OCI-LY7 (cell line): Measurements from ENCODE around the gene CNTNAP5. TPM values are rescaled to one million over a fixed set of nuclear protein-coding genes. Genes with fewer than 3 reads are reported as not detected.

ENCODE experiments used
- BruUV-seq: library from RNA; stranded (reverse); fragments of 400-500 nt; replicated peaks from 2 replicates; lab custom pipeline; 2021; lab: Mats Ljungman, UMichigan
- CTCF ChIA-PET: fragments of 300-600 bp; sonication (Branson Sonifier 250); formaldehyde crosslinking; loops from one replicate; lab custom pipeline; 2022; ENCODE audit warnings: antibody characterized with exemption; ENCODE audit not compliant: unreplicated experiment; lab: Charles Lee
- POLR2A ChIA-PET: fragments of 300-600 bp; sonication (Branson Sonifier 250); formaldehyde crosslinking; loops from one replicate; lab custom pipeline; 2022; ENCODE audit warnings: antibody characterized with exemption; lab: Charles Lee
- DNase-seq: peaks from one replicate; pipeline ENCODE4 v3.0.0-alpha.2; 2015; ENCODE audit warnings: low spot score
- H2AFZ ChIP-seq: fragments of 200-600 bp; sonication (generic), shearing (Covaris generic); 2 replicates; pipeline ENCODE4 v1.6.1; 2014; ENCODE audit warnings: mild to moderate bottlenecking, antibody characterized with exemption, low read length, moderate library complexity
- H3K27ac ChIP-seq: fragments of 200-600 bp; sonication (generic); 2 replicates; pipeline ENCODE4 v1.5.1; 2014; ENCODE audit warnings: mixed run types, low read depth, mild to moderate bottlenecking, moderate library complexity, low read length, inconsistent platforms; ENCODE audit not compliant: poor library complexity, severe bottlenecking
- H3K36me3 ChIP-seq: fragments of 200-600 bp; sonication (generic); 2 replicates; pipeline ENCODE4 v1.6.1; 2014; ENCODE audit warnings: mild to moderate bottlenecking, antibody characterized with exemption, low read length, moderate library complexity, mixed read lengths; ENCODE audit not compliant: insufficient read depth
- H3K4me1 ChIP-seq: fragments of 200-600 bp; sonication (generic); 2 replicates; pipeline ENCODE4 v1.5.1; 2014; ENCODE audit warnings: mild to moderate bottlenecking, low read length; ENCODE audit not compliant: insufficient read depth, poor library complexity, severe bottlenecking
- H3K4me2 ChIP-seq: fragments of 200-600 bp; sonication (generic); 2 replicates; pipeline ENCODE4 v1.6.1; 2014; ENCODE audit warnings: mild to moderate bottlenecking, low read length
- H3K4me3 ChIP-seq: fragments of 200-600 bp; sonication (generic); 2 replicates; pipeline ENCODE4 v1.5.1; 2014; ENCODE audit warnings: mild to moderate bottlenecking, low read depth, low read length; ENCODE audit not compliant: poor library complexity, severe bottlenecking
- H3K79me2 ChIP-seq: fragments of 200-600 bp; sonication (generic); 2 replicates; pipeline ENCODE4 v1.6.1; 2016; ENCODE audit warnings: low read depth, mild to moderate bottlenecking, low read length, moderate library complexity, mixed read lengths; ENCODE audit not compliant: insufficient read depth
- H3K9me2 ChIP-seq: fragments of 200-600 bp; sonication (generic); 2 replicates; pipeline ENCODE4 v1.6.1; 2016; ENCODE audit warnings: mild to moderate bottlenecking, low read length, mixed read lengths; ENCODE audit not compliant: insufficient read depth
- H3K9me3 ChIP-seq: fragments of 200-600 bp; sonication (generic); 2 replicates; pipeline ENCODE4 v1.6.1; 2014; ENCODE audit warnings: mild to moderate bottlenecking, mixed run types, low read length, mixed read lengths
- H4K20me1 ChIP-seq: fragments of 200-600 bp; sonication (generic); 2 replicates; pipeline ENCODE4 v1.6.1; 2014; ENCODE audit warnings: mild to moderate bottlenecking, antibody characterized with exemption, low read length, moderate library complexity, mixed read lengths; ENCODE audit not compliant: insufficient read depth
- CTCF ChIP-seq: fragments of 200-600 bp; sonication (generic); conservative IDR thresholded peaks from 2 replicates; pipeline ENCODE4 v1.5.1; 2014; ENCODE audit warnings: mild to moderate bottlenecking, antibody characterized with exemption, low read length, moderate library complexity, mixed read lengths
- EZH2phosphoT487 ChIP-seq: fragments of 200-600 bp; sonication (generic); IDR thresholded peaks from 2 replicates; pipeline ENCODE4 v1.6.1; 2018; ENCODE audit warnings: low read depth, borderline replicate concordance, mild to moderate bottlenecking, mixed run types, antibody characterized with exemption, low read length, moderate library complexity, mixed read lengths
- intact Hi-C: fragments of 100-400 bp; cut with micrococcal nuclease; formaldehyde crosslinking; loops from one replicate; pipeline ENCODE4 v1.10.0; 2022; ENCODE audit not compliant: unreplicated experiment
- total RNA-seq, 2 experiments: library from RNA; depleted of rRNA in 1 of 2; stranded (reverse); fragments of >200 nt in 1 of 2; shearing (Covaris generic) in 1 of 2; gene quantifications; 2 replicates each; pipeline ENCODE4 v1.2.3, GENCODE V29; 2014 to 2022

Gene CNTNAP5
- total RNA-seq, 2 experiments from 2014 or later, result not detected

DNA sequence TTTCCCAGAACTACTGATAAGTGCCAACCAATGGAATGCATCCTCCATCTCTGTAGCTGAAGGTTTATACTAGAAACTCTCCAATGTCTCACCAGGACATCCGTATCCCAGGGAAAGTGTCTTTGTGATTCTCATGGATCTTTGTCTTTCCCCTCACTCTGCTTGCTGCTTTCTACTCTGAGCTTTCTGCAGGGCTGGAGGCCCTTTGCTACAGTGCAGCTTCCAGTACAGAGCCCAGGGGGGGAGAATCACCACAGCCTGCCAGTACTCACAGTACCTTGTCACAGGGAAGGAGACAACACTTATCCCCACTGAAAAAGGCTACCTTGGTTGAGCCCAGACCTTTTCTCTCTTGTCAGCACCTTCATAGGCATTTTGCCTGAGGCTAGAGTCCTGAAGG is 627.0 kb downstream of the CNTNAP5 start:
- H3K4me1 ChIP-seq, result no peaks in the 10 kb centered on the region
- no peak for TF ChIP-seq CTCF
- no peak for TF ChIP-seq EZH2phosphoT487
- intact Hi-C loops, result no loop called here
- CTCF ChIA-PET, result no interaction called here
- no peaks in the 10 kb centered on the region for H4K20me1 ChIP-seq
- no peak for DNase-seq
- no peak overlapping the region for H2AFZ ChIP-seq
- H3K36me3 ChIP-seq, result no peaks in the 10 kb centered on the region
- POLR2A ChIA-PET, result no interaction called here
- no peak overlapping the region for H3K27ac ChIP-seq
- no TSS peak for BruUV-seq
- H3K4me3 ChIP-seq, result no peak overlapping the region
- no peaks in the 10 kb centered on the region for H3K9me3 ChIP-seq
- no peaks in the 10 kb centered on the region for H3K79me2 ChIP-seq
- no peak overlapping the region for H3K4me2 ChIP-seq
- H3K9me2 ChIP-seq, result no peaks in the 10 kb centered on the region

GRCh38 chr2:124658373-124658772 is 633.3 kb downstream of the CNTNAP5 start:
- Histone ChIP-seq H3K4me2 (no peak overlapping the region), H3K9me2 (no peaks in the 10 kb centered on the region), H3K4me1 (no peaks in the 10 kb centered on the region), H3K36me3 (no peaks in the 10 kb centered on the region), H3K4me3 (no peak overlapping the region), H4K20me1 (no peaks in the 10 kb centered on the region), H2AFZ (no peak overlapping the region), H3K9me3 (no peaks in the 10 kb centered on the region), H3K27ac (no peak overlapping the region), H3K79me2 (no peaks in the 10 kb centered on the region)
- CTCF ChIA-PET, result no interaction called here
- BruUV-seq, result no TSS peak
- no peak for DNase-seq
- POLR2A ChIA-PET, result no interaction called here
- TF ChIP-seq CTCF (no peak), EZH2phosphoT487 (no peak)
- intact Hi-C loops, result no loop called here

DNA sequence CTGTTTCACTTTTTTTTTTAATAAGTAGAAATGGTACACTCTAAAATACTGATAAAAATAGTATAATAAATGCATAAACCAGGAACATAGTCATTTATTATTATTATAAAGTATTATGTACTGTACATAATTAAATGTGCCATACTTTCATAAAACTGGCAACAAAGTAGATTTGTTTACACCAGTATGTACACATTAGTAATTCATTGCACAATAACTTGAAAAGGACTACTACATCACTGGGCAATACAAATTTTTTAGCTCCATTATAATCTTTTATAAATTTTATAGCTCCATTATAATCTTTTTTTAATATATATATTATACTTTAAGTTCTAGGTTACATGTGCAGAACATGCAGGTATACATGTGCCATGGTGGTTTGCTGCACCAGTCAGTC is 636.5 kb downstream of the CNTNAP5 start:
- intact Hi-C loops, result no loop called here
- CTCF ChIA-PET, result no interaction called here
- H2AFZ ChIP-seq, result no peak overlapping the region
- H3K9me3 ChIP-seq, result no peaks in the 10 kb centered on the region
- H3K79me2 ChIP-seq, result no peaks in the 10 kb centered on the region
- H3K4me2 ChIP-seq, result no peak overlapping the region
- no peaks in the 10 kb centered on the region for H3K36me3 ChIP-seq
- no peaks in the 10 kb centered on the region for H4K20me1 ChIP-seq
- H3K4me1 ChIP-seq, result no peaks in the 10 kb centered on the region
- no TSS peak for BruUV-seq
- POLR2A ChIA-PET, result no interaction called here
- H3K27ac ChIP-seq, result no peak overlapping the region
- H3K9me2 ChIP-seq, result no peaks in the 10 kb centered on the region
- no peak for DNase-seq
- H3K4me3 ChIP-seq, result no peak overlapping the region
- no peak for TF ChIP-seq EZH2phosphoT487
- TF ChIP-seq CTCF, result no peak
